Measurements from ENCODE around the gene FCHSD2. TPM values are rescaled to one million over a fixed set of nuclear protein-coding genes. Genes with fewer than 3 reads are reported as not detected.

Gene FCHSD2
- total and polyA plus RNA-seq, 2 donors (not counting 3 experiments of a cell fraction or from before 2014, with no cell fraction given): 20.8 to 56.9 TPM

- Histone ChIP-seq H2AFZ (ENCODE audit: low read depth, low read length) (no peak overlapping the region), H3K9me1 (replicated peaks; ENCODE audit: control insufficient read depth, extremely low read depth, insufficient read depth, low read length) (no peaks in the 10 kb centered on the region), H3K36me3 (ENCODE audit: control insufficient read depth in 2 of 2, extremely low read depth in 1 of 2, insufficient read depth in 2 of 2, low read length in 2 of 2) (no peaks in the 10 kb centered on the region), H3K4me2 (ENCODE audit: insufficient read depth, low read length) (no peak overlapping the region), H3K4me3 (replicated peaks in 1 of 3; ENCODE audit: insufficient read depth in 1 of 3, low read depth in 1 of 3, low read length in 3 of 3) (no peak overlapping the region), H3K4me1 (ENCODE audit: control insufficient read depth, extremely low read depth, insufficient read depth, low read length) (no peaks in the 10 kb centered on the region), H3K27ac (ENCODE audit: insufficient read depth, low read depth, low read length) (no peak overlapping the region), H3K27me3 (ENCODE audit: control insufficient read depth in 2 of 2, insufficient read depth in 2 of 2, low read length in 2 of 2) (no peaks in the 10 kb centered on the region), H3K79me2 (ENCODE audit: control insufficient read depth, insufficient read depth, low read length) (peaks cover 39% of the 10 kb centered on the region), H3K9ac (replicated peaks; ENCODE audit: extremely low read depth, insufficient read depth, low read length) (no peak overlapping the region), H4K20me1 (replicated peaks; ENCODE audit: control insufficient read depth, extremely low read depth, insufficient read depth, low read length) (no peaks in the 10 kb centered on the region), H3K9me3 (replicated peaks; ENCODE audit: control insufficient read depth, insufficient read depth, low read length) (no peaks in the 10 kb centered on the region)
- dilution Hi-C loops (cut with MboI; ENCODE audit: extremely low pct_ligation_motif_present, low sequenced_read_pairs) (no loop called here), intact Hi-C loops (cut with micrococcal nuclease) (no loop called here)
- TF ChIP-seq JUN (IDR thresholded peaks at IDR 0.05; ENCODE audit: borderline replicate concordance, insufficient read depth, insufficient read length, low read depth): no peak
- TF ChIP-seq POLR2A (IDR thresholded peaks at IDR 0.05; ENCODE audit: low read depth, low read length): no peak
- no peak for TF ChIP-seq EZH2 (IDR thresholded peaks at IDR 0.05; ENCODE audit: borderline replicate concordance, low read depth, low read length, severe bottlenecking)
- no peak for TF ChIP-seq MAX (IDR thresholded peaks at IDR 0.05; ENCODE audit: insufficient read depth, insufficient read length)
- TF ChIP-seq GATA2 (IDR thresholded peaks at IDR 0.05; ENCODE audit: insufficient read depth, insufficient read length, low read depth, low read length): no peak
- no peak for TF ChIP-seq FOS (IDR thresholded peaks at IDR 0.05; ENCODE audit: borderline replicate concordance, insufficient read depth, low read length)
- no peak for TF ChIP-seq POLR2AphosphoS5 (IDR thresholded peaks at IDR 0.05; ENCODE audit: insufficient read depth, low read depth, low read length)
- no peak for TF ChIP-seq MYC (IDR thresholded peaks at IDR 0.05; ENCODE audit: low read depth, low read length)
- no peak for TF ChIP-seq CTCF (IDR thresholded peaks at IDR 0.05; ENCODE audit: extremely low read depth in 1 of 2, insufficient read depth in 1 of 2, low read depth in 1 of 2, low read length in 2 of 2)
- CTCF ChIA-PET: interaction anchor here (0.6 kb wide), 1 partner anchor 16 kb away, joined by 3 read pairs; no protein-coding TSS in a partner anchor
- DNase-seq (ENCODE audit: low read depth, low spot score) (no peak), FAIRE-seq (no peak)
- no TSS peak for BruUV-seq (replicated peaks)
- POLR2A ChIA-PET: no interaction called here
These were observed 112.0 kb downstream of the FCHSD2 start for GRCh38 chr11:73030130-73030529.

All from endothelial cell of umbilical vein (primary cell).